RWPE1 (cell line): Measurements from ENCODE around the gene PLEKHF1.
"Not testable (repeated sequence)": the region's sequence is repeated elsewhere in the genome, so short reads cannot be mapped to it uniquely, and the experiment has no call there.

ENCODE experiments used
- CTCF ChIA-PET: fragments of 350-600 bp; sonication (Branson Sonifier 250); formaldehyde crosslinking; extraction: SDS; loops from one replicate; lab custom pipeline; 2021; lab: Yijun Ruan, JAX
- POLR2A ChIA-PET: fragments of 400-600 bp; formaldehyde crosslinking; extraction: SDS; loops from one replicate; lab custom pipeline; 2020; ENCODE audit warnings: antibody characterized with exemption; ENCODE audit not compliant: low non-redundant PET; lab: Yijun Ruan, JAX
- DNase-seq: peaks from one replicate; pipeline ENCODE4 v3.0.0; 2012; ENCODE audit warnings: low spot score
- H3K27ac ChIP-seq: fragments of 450-650 bp; 2 replicates; pipeline ENCODE4 v1.5.1; 2017
- CTCF ChIP-seq: fragments of 450-650 bp; conservative IDR thresholded peaks from 2 replicates; pipeline ENCODE4 v1.5.1; 2017; ENCODE audit warnings: low read depth, mild to moderate bottlenecking

Gene PLEKHF1

GRCh38 chr19:29702963-29703320 is 37.7 kb downstream of the PLEKHF1 start:
- ChIA-PET POLR2A (interaction anchor here (0.7 kb wide), 1 partner anchor 34 kb away, joined by 6 read pairs; no protein-coding TSS in a partner anchor), CTCF (interaction anchor here (1.1 kb wide), 2 partner anchors 14 to 160 kb away, joined by 3 read pairs; no protein-coding TSS in a partner anchor)

GRCh38 chr19:29704562-29705558 is 39.6 kb downstream of the PLEKHF1 start:
- DNase-seq: no peak
- ChIA-PET CTCF (no interaction called here), POLR2A (no interaction called here)
- no peak overlapping the region for H3K27ac ChIP-seq
- TF ChIP-seq CTCF: no peak

More at GRCh38 chr19:29702963-29703320, 37.7 kb downstream of the PLEKHF1 start:
- DNase-seq: no peak
- no peak overlapping the region for H3K27ac ChIP-seq
- TF ChIP-seq CTCF: no peak

GRCh38 chr19:29705706-29706105 is 40.4 kb downstream of the PLEKHF1 start:
- no peak for DNase-seq

GRCh38 chr19:29706635-29707034 is 41.4 kb downstream of the PLEKHF1 start:
- POLR2A ChIA-PET: no interaction called here
- CTCF ChIA-PET: interaction anchor here (1.0 kb wide), 1 partner anchor 9 kb away, joined by 3 read pairs; no protein-coding TSS in a partner anchor
- H3K27ac ChIP-seq: no peak overlapping the region
- no peak for TF ChIP-seq CTCF
- DNase-seq: no peak

More at GRCh38 chr19:29705706-29706105, 40.4 kb downstream of the PLEKHF1 start:
- no peak overlapping the region for H3K27ac ChIP-seq
- ChIA-PET CTCF (interaction anchor here (0.6 kb wide), 1 partner anchor 11 kb away, joined by 3 read pairs; no protein-coding TSS in a partner anchor), POLR2A (no interaction called here)
- no peak for TF ChIP-seq CTCF

DNA sequence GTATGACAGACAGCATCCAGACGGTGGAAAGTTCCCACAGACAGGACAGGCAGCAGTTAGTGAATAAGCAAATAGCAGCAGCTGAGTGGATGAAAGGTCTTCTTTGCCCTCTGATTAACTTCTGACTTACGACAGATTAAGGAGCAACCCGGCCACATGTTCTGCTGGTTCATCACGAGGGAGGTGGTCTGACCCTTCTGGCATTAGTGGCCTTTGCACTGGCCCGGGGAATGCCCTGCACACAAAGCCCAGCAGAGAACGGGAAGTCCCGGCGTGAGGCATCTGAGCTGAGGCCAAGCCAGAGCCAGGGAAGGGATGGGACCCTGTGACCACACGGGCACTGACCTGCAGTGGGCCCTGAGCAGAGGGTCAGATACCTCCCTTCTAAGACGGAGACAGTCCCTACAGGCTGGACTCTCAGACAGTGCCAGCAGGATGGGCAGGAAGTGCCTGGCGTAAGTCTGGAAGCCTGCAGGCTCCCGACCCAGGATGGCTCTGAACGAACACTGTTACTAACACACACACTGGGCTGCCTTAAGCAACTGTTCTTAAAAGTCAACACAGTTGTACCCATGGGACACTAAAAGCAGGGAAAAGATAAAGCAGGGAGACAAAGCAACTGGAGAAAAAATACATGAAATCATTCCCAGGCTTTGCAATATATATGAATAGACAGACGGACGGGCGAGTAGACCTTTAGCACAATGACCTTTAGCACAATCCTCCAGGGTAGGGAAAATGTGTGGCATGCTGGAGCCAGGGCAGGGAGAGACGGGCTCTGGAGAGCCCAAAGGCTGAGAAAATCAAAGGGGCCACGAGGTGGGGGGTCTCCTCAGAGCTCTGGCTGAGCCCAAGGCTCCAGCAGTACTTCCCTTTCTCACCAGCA is 43.5 kb downstream of the PLEKHF1 start:
- ChIA-PET POLR2A (no interaction called here), CTCF (interaction anchor here (1.1 kb wide), 1 partner anchor 15 kb away, joined by 3 read pairs; no protein-coding TSS in a partner anchor)
- TF ChIP-seq CTCF: no peak
- no peak overlapping the region for H3K27ac ChIP-seq
- no peak for DNase-seq

GRCh38 chr19:29709440-29709798 is 44.2 kb downstream of the PLEKHF1 start:
- CTCF ChIA-PET: interaction anchor here (1.1 kb wide), 1 partner anchor 15 kb away, joined by 3 read pairs; no protein-coding TSS in a partner anchor
- POLR2A ChIA-PET, H3K27ac ChIP-seq, DNase-seq: not testable (repeated sequence)
